ENCODE results near the gene ELP1. TPM values are rescaled to one million over a fixed set of nuclear protein-coding genes. Genes with fewer than 3 reads are reported as not detected.

ELP1 gene
- total and polyA plus RNA-seq, 7 experiments from 2014 or later = 13.7 to 41.4 (median 25.1) TPM

DNA sequence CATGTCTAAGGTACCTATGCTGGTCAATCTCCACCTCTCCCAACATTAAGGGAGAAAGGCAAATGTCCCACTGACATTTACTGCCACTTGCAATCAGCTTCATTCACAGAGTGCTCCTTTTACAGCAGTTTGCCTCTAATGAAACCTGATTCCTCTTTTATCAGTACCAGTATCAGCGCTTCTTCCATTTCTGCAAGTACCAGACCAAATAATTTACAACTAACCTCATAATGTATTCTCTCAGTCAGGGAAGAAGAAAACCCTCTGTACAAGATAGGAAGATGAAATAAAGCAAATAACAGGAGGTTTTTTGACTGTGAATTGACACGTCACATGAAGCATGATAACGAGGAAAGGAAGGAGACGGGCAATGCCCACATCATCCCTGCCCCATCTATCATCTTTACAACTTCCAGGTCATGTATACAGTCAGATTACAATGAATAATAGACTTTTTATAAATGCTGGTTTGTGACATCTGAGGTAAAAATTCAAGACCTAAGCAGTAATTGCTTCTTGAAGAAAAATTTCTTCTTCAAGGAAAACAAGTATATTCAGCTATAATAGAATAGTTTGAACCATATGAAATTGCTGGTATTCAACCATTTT is 22.2 kb upstream of the ELP1 start:
- Histone ChIP-seq H3K36me3 (ENCODE audit: control insufficient read depth in 2 of 3, insufficient read depth in 3 of 3, low read length in 3 of 3) (no peaks in the 10 kb centered on the region), H3K4me3 (ENCODE audit: low read length) (no peak overlapping the region), H3K9me3 (ENCODE audit: control insufficient read depth in 2 of 3, low read length in 3 of 3) (no peaks in the 10 kb centered on the region), H3K4me1 (ENCODE audit: control insufficient read depth in 2 of 2, insufficient read depth in 2 of 2, low read length in 2 of 2) (no peaks in the 10 kb centered on the region), H3K27ac (ENCODE audit: low read depth, low read length) (no peak overlapping the region), H3K27me3 (ENCODE audit: control insufficient read depth in 2 of 2, insufficient read depth in 2 of 2, low read length in 2 of 2) (no peaks in the 10 kb centered on the region)
- Mint-ChIP-seq H3K27ac (no peak overlapping the region), H3K4me1 (no peaks in the 10 kb centered on the region), H3K4me3 (no peak overlapping the region), H3K36me3 (no peaks in the 10 kb centered on the region), H3K9me3 (no peaks in the 10 kb centered on the region), H3K27me3 (peaks cover 0 to 3% (median 0%) of the 10 kb centered on the region in 5 donors)
- intact Hi-C loops (cut with micrococcal nuclease) = no loop called here
- no peak for ATAC-seq
- no peak for DNase-seq
- CTCF ChIA-PET = no interaction called here
- POLR2A ChIA-PET = no interaction called here

DNA sequence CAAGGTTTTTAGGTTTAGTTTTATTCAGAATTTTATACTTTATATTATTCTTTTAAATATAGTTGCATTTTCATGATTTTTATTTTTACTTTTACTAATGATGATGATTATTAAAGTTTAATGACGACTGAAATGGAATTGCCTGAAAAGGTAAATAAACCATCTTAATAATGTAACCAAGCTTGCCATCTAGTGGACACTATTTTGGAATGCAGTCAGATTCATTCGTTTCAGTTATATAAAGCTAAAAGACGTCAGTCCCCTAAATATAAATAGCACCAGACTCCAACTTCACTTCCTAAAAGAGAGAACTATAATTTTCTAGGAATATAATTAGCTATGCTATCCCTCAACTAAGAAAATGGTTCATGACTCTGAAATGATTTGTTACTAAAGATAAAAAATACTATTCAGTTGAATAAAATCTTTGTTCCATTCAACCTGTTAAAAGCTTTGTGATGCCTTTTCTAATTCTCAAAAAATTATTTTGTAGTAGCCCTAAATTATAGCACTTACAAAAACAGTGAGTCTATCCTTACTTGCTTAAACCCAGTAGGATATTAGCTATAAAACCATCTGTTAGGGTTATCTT is 20.2 kb upstream of the ELP1 start:
- H3K27ac Mint-ChIP-seq = no peak overlapping the region
- no peak overlapping the region for H3K4me3 Mint-ChIP-seq
- intact Hi-C loops (cut with micrococcal nuclease) = loop anchor here (1.0 to 5.0 kb wide), 5 partner anchors 52 to 1487 kb away; no protein-coding TSS in a partner anchor
- no peak overlapping the region for H3K4me3 ChIP-seq (ENCODE audit: low read length)
- peaks cover 0 to 3% (median 0%) of the 10 kb centered on the region in 5 donors for H3K27me3 Mint-ChIP-seq
- no peaks in the 10 kb centered on the region for H3K4me1 ChIP-seq (ENCODE audit: control insufficient read depth in 2 of 2, insufficient read depth in 2 of 2, low read length in 2 of 2)
- H3K4me1 Mint-ChIP-seq = no peaks in the 10 kb centered on the region
- CTCF ChIA-PET = interaction anchor here (0.6 to 1.0 kb wide), 7 partner anchors 11 to 106 kb away, joined by 3 to 4 read pairs (median 3); no protein-coding TSS in a partner anchor
- ATAC-seq (peak; percentile 46), DNase-seq (peak in 4 of 9 donors; percentile 7 to 35 (median 29))
- no peaks in the 10 kb centered on the region for H3K36me3 ChIP-seq (ENCODE audit: control insufficient read depth in 2 of 3, insufficient read depth in 3 of 3, low read length in 3 of 3)
- no peaks in the 10 kb centered on the region for H3K9me3 ChIP-seq (ENCODE audit: control insufficient read depth in 2 of 3, low read length in 3 of 3)
- H3K27ac ChIP-seq (ENCODE audit: low read depth, low read length) = no peak overlapping the region
- POLR2A ChIA-PET = no interaction called here
- H3K9me3 Mint-ChIP-seq = no peaks in the 10 kb centered on the region
- H3K27me3 ChIP-seq (ENCODE audit: control insufficient read depth in 2 of 2, insufficient read depth in 2 of 2, low read length in 2 of 2) = no peaks in the 10 kb centered on the region
- H3K36me3 Mint-ChIP-seq = no peaks in the 10 kb centered on the region

DNA sequence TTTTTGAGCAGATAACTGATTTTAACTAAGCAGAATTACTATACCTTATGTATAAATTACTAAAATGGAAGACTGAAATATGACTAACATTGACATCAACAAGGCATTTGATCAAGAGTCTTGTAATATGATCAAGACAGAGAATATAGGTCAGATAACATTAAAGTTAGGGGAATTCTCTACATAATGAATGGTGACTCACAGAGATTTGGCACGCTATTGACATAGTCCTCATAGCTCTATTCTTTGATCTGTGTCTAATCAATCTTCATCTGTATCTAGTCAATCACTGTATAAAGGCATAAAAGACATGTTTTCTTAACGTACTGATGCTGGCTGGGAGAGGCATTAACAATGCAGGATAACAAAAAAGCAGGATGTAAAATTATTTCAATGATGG is 17.7 kb upstream of the ELP1 start:
- POLR2A ChIA-PET = no interaction called here

DNA sequence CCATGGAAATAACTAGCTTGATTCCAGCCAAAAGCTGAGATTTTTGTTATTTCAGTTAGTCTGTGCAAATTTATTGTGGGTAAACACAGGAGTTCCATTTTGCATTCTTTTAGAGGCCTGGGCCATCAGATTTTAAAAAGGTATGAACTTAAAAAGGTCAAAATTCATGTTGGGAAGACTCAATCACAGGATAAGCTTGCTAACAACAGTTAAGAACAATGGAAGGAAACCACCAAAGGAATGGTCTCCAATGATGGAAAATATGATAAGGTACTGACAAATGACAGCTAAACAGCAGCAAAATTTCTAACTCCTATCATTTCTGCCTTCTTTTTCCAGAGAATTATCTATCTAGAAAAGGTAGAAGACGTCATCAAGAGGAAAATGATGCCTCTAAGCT is 16.2 kb upstream of the ELP1 start:
- Mint-ChIP-seq H3K36me3 (peaks cover 0 to 5% (median 5%) of the 10 kb centered on the region in 5 donors), H3K4me3 (no peak overlapping the region), H3K27me3 (peaks cover 0 to 3% (median 0%) of the 10 kb centered on the region in 5 donors), H3K9me3 (no peaks in the 10 kb centered on the region), H3K4me1 (no peaks in the 10 kb centered on the region), H3K27ac (no peak overlapping the region)
- Histone ChIP-seq H3K4me3 (ENCODE audit: low read length) (no peak overlapping the region), H3K36me3 (ENCODE audit: control insufficient read depth in 2 of 3, insufficient read depth in 3 of 3, low read length in 3 of 3) (no peaks in the 10 kb centered on the region), H3K27ac (ENCODE audit: low read depth, low read length) (no peak overlapping the region), H3K27me3 (ENCODE audit: control insufficient read depth in 2 of 2, insufficient read depth in 2 of 2, low read length in 2 of 2) (no peaks in the 10 kb centered on the region), H3K9me3 (ENCODE audit: control insufficient read depth in 2 of 3, low read length in 3 of 3) (no peaks in the 10 kb centered on the region), H3K4me1 (ENCODE audit: control insufficient read depth in 2 of 2, insufficient read depth in 2 of 2, low read length in 2 of 2) (no peaks in the 10 kb centered on the region)
- no peak for DNase-seq
- CTCF ChIA-PET = interaction anchor here (0.6 kb wide), 1 partner anchor 22 kb away, joined by 3 read pairs; no protein-coding TSS in a partner anchor
- intact Hi-C loops (cut with micrococcal nuclease) = loop anchor here (5.0 kb wide), 4 partner anchors 48 to 1483 kb away; no protein-coding TSS in a partner anchor
- POLR2A ChIA-PET = interaction anchor here (0.6 kb wide), 1 partner anchor 70 kb away, joined by 3 read pairs; no protein-coding TSS in a partner anchor
- ATAC-seq = no peak

More for the DNA sequence above, 17.7 kb upstream of the ELP1 start:
- Histone ChIP-seq H3K27me3 (ENCODE audit: control insufficient read depth in 2 of 2, insufficient read depth in 2 of 2, low read length in 2 of 2) (no peaks in the 10 kb centered on the region), H3K4me3 (ENCODE audit: low read length) (no peak overlapping the region), H3K9me3 (ENCODE audit: control insufficient read depth in 2 of 3, low read length in 3 of 3) (no peaks in the 10 kb centered on the region), H3K4me1 (ENCODE audit: control insufficient read depth in 2 of 2, insufficient read depth in 2 of 2, low read length in 2 of 2) (no peaks in the 10 kb centered on the region), H3K27ac (ENCODE audit: low read depth, low read length) (no peak overlapping the region), H3K36me3 (ENCODE audit: control insufficient read depth in 2 of 3, insufficient read depth in 3 of 3, low read length in 3 of 3) (no peaks in the 10 kb centered on the region)
- H3K27ac Mint-ChIP-seq = no peak overlapping the region
- intact Hi-C loops (cut with micrococcal nuclease) = loop anchor here (5.0 kb wide), 4 partner anchors 49 to 1484 kb away; no protein-coding TSS in a partner anchor
- CTCF ChIA-PET = interaction anchor here (0.7 kb wide), 2 partner anchors 21 to 554 kb away, joined by 3 to 4 read pairs; no protein-coding TSS in a partner anchor
- H3K36me3 Mint-ChIP-seq = no peaks in the 10 kb centered on the region
- H3K4me3 Mint-ChIP-seq = no peak overlapping the region
- no peaks in the 10 kb centered on the region for H3K9me3 Mint-ChIP-seq
- no peaks in the 10 kb centered on the region for H3K4me1 Mint-ChIP-seq
- ATAC-seq = no peak
- no peak for DNase-seq
- peaks cover 0 to 3% (median 0%) of the 10 kb centered on the region in 5 donors for H3K27me3 Mint-ChIP-seq

DNA sequence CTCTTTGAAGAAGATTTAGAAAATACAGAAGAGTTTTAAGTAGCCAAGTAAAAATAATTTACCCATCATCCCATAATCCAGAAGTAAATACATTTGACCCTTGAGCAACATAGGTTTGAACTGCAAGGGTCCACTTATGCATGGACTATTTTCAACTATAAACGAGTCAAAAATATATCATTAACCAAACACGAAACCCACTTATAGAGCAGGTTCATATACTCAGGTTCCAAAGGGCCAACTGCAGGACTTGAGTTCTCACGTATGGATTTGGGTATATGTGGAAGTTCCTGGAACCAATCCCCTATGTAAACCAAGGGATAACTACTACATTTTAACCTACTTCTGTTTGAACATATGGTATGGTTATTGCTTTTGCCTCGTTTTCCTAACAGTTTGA is 6.1 kb upstream of the ELP1 start:
- ATAC-seq (no peak), DNase-seq (no peak)
- Histone ChIP-seq H3K27ac (ENCODE audit: low read depth, low read length) (no peak overlapping the region), H3K36me3 (ENCODE audit: control insufficient read depth in 2 of 3, insufficient read depth in 3 of 3, low read length in 3 of 3) (no peaks in the 10 kb centered on the region), H3K9me3 (ENCODE audit: control insufficient read depth in 2 of 3, low read length in 3 of 3) (no peaks in the 10 kb centered on the region), H3K27me3 (ENCODE audit: control insufficient read depth in 2 of 2, insufficient read depth in 2 of 2, low read length in 2 of 2) (no peaks in the 10 kb centered on the region), H3K4me1 (ENCODE audit: control insufficient read depth in 2 of 2, insufficient read depth in 2 of 2, low read length in 2 of 2) (peaks cover 4 to 5% of the 10 kb centered on the region in 2 donors), H3K4me3 (ENCODE audit: low read length) (no peak overlapping the region)
- H3K9me3 Mint-ChIP-seq = no peaks in the 10 kb centered on the region
- H3K4me1 Mint-ChIP-seq = peaks cover 4 to 15% (median 6%) of the 10 kb centered on the region in 7 donors
- CTCF ChIA-PET = no interaction called here
- intact Hi-C loops (cut with micrococcal nuclease) = loop anchor here (10.0 kb wide), 2 partner anchors 255 to 475 kb away; no protein-coding TSS in a partner anchor
- no peak overlapping the region for H3K27ac Mint-ChIP-seq
- no peaks in the 10 kb centered on the region for H3K27me3 Mint-ChIP-seq
- POLR2A ChIA-PET = interaction anchor here (1.5 kb wide), 1 partner anchor 18 kb away, joined by 3 read pairs; no protein-coding TSS in a partner anchor
- H3K36me3 Mint-ChIP-seq = peaks cover 0 to 14% (median 7%) of the 10 kb centered on the region in 5 donors
- H3K4me3 Mint-ChIP-seq = no peak overlapping the region

DNA sequence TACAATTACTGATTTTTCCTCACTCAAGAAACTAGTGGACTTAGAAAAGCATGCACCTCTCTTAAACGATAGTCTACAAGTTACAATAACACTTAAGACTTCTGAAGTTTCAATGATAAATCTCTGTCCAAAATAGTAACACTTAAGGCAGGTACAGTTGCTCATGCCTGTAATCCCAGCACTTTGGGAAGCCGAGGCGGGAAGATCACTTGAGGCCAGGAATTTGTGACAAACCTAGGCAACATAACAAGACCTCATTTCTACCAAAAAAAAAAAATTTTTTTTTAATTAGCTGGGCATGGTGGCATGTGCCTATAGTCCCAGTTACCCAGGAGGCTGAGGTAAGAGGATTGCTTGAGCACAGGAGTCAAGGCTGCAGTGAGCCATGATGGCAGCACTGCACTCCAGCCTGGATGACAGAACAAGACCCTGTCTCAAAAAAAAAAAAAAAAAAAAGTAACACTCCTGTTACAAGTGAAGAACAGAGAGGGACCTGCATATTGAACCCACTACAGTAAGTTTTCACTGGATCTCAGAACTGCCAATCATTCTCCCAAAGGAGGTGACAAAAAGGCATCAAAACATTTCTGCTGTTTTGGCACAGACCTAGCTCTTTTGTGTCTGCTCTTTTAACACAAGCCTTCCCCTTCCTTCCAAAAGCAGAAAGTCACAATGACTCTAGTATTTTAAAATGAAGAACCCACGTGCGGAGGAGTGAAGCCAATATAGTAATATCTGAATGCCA is 3.8 kb upstream of the ELP1 start:
- ATAC-seq = no peak
- intact Hi-C loops (cut with micrococcal nuclease) = loop anchor here (10.0 kb wide), 2 partner anchors 257 to 477 kb away; no protein-coding TSS in a partner anchor
- H3K4me3 Mint-ChIP-seq = no peak overlapping the region
- ChIA-PET CTCF (no interaction called here), POLR2A (no interaction called here)
- Histone ChIP-seq H3K4me3 (ENCODE audit: low read length) (no peak overlapping the region), H3K4me1 (ENCODE audit: control insufficient read depth in 2 of 2, insufficient read depth in 2 of 2, low read length in 2 of 2) (peaks cover 11 to 14% of the 10 kb centered on the region in 2 donors), H3K36me3 (ENCODE audit: control insufficient read depth in 2 of 3, insufficient read depth in 3 of 3, low read length in 3 of 3) (peaks cover 0 to 6% (median 0%) of the 10 kb centered on the region in 3 experiments), H3K9me3 (ENCODE audit: control insufficient read depth in 2 of 3, low read length in 3 of 3) (no peaks in the 10 kb centered on the region), H3K27ac (ENCODE audit: low read depth, low read length) (no peak overlapping the region), H3K27me3 (ENCODE audit: control insufficient read depth in 2 of 2, insufficient read depth in 2 of 2, low read length in 2 of 2) (no peaks in the 10 kb centered on the region)
- H3K9me3 Mint-ChIP-seq = no peaks in the 10 kb centered on the region
- H3K36me3 Mint-ChIP-seq = peaks cover 3 to 14% (median 8%) of the 10 kb centered on the region in 5 donors
- H3K27ac Mint-ChIP-seq = no peak overlapping the region
- peaks cover 17 to 28% (median 23%) of the 10 kb centered on the region in 7 donors for H3K4me1 Mint-ChIP-seq
- H3K27me3 Mint-ChIP-seq = no peaks in the 10 kb centered on the region
- no peak for DNase-seq
